Stimulated activated naive CD8-positive, alpha-beta T cell treated with anti-CD3 and anti-CD28 coated beads, Interleukin-15, amount 100 ng/mL, for 72 hours (primary cell): ENCODE data around the gene PTPRN2.

Experiments
- ATAC-seq: fragments of 150-1000 bp; cut with Tn5 transposase; 2 replicates; pipeline ENCODE4 v1.10.0; 2021; ENCODE audit warnings: mild to moderate bottlenecking, moderate library complexity
- DNase-seq, 2 donors: peaks; one replicate each; pipeline ENCODE4 v3.0.0; 2021 to 2022
- H3K27ac Mint-ChIP-seq, 2 donors: one replicate each; pipeline ENCODE4 v1.8.0; 2022; ENCODE audit warnings: mild to moderate bottlenecking in 2 of 2, mixed read lengths in 2 of 2, moderate library complexity in 2 of 2
- H3K27me3 Mint-ChIP-seq: one replicate; pipeline ENCODE4 v1.8.0; 2022; ENCODE audit warnings: mixed read lengths
- H3K4me1 Mint-ChIP-seq: one replicate; pipeline ENCODE4 v1.8.0; 2022; ENCODE audit warnings: mild to moderate bottlenecking, mixed read lengths
- H3K4me3 Mint-ChIP-seq, 2 donors: one replicate each; pipeline ENCODE4 v1.8.0; 2022; ENCODE audit warnings: mild to moderate bottlenecking in 2 of 2, mixed read lengths in 2 of 2, moderate library complexity in 1 of 2
- H3K9me3 Mint-ChIP-seq, 2 donors: one replicate each; pipeline ENCODE4 v1.8.0; 2022; ENCODE audit warnings: mixed read lengths in 2 of 2

The PTPRN2 gene

GRCh38 chr7:157585113-157585861 lies 1002.3 kb downstream of the PTPRN2 start:
- Mint-ChIP-seq H3K4me3 (peak overlapping the region; percentile 82 to 85), H3K9me3 (peaks cover 0 to 6% of the 10 kb centered on the region in 2 donors), H3K27me3 (peaks cover 67% of the 10 kb centered on the region), H3K27ac (peak overlapping the region in 1 of 2 donors; percentile 93), H3K4me1 (peaks cover 14% of the 10 kb centered on the region)
- peak; percentile 52 for ATAC-seq
- DNase-seq: no peak

GRCh38 chr7:157584420-157584819 lies 1003.2 kb downstream of the PTPRN2 start:
- no peak for ATAC-seq
- DNase-seq: no peak
- H3K4me1 Mint-ChIP-seq: peaks cover 14% of the 10 kb centered on the region
- H3K4me3 Mint-ChIP-seq: no peak overlapping the region
- H3K27ac Mint-ChIP-seq: no peak overlapping the region
- H3K9me3 Mint-ChIP-seq: peaks cover 0 to 6% of the 10 kb centered on the region in 2 donors
- peaks cover 60% of the 10 kb centered on the region for H3K27me3 Mint-ChIP-seq

DNA sequence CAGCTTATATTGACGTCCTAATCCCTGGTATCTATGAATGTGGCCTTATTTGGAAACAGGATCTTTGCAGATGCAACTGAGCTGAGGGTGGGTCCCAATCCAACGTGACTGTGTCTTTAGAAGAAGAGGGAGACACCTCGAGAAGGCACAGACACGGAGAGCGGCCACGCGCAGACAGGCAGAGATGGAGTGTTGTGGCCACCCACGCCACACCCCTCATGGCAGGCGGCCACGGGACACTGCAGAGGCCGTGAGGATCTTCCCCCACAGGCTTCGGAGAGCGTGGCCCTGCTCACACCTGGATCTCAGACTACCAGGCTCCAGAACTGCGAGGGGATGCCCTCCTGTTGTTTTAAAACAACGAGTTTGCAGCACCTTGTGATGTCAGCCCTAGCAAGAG lies 1005.9 kb downstream of the PTPRN2 start:
- Mint-ChIP-seq H3K27ac (no peak overlapping the region), H3K9me3 (peaks cover 0 to 6% of the 10 kb centered on the region in 2 donors), H3K4me1 (peaks cover 19% of the 10 kb centered on the region), H3K27me3 (peaks cover 50% of the 10 kb centered on the region), H3K4me3 (no peak overlapping the region)
- ATAC-seq (no peak), DNase-seq (no peak)

DNA sequence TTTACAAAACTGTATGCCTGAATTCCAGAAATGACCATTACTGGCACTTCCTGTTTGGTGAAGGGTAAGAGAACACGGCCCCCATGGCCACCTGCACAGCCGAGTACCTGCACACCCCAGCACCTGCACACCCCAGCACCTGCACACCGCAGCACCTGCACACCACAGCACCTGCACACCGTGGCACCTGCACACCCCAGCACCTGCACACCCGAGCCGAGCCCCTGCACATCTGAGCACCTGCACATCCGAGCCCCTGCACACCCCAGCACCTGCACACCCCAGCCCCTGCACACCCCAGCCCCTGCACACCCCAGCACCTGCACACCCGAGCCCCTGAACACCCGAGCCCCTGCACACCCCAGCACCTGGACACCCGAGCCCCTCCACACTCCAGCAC lies 1007.3 kb downstream of the PTPRN2 start:
- Mint-ChIP-seq H3K27ac (no peak overlapping the region), H3K4me1 (peaks cover 28% of the 10 kb centered on the region), H3K27me3 (peaks cover 36% of the 10 kb centered on the region), H3K4me3 (no peak overlapping the region), H3K9me3 (peaks cover 0 to 2% of the 10 kb centered on the region in 2 donors)
- no peak for ATAC-seq
- no peak for DNase-seq

GRCh38 chr7:157579425-157579824 lies 1008.2 kb downstream of the PTPRN2 start:
- H3K9me3 Mint-ChIP-seq: no peaks in the 10 kb centered on the region
- no peak overlapping the region for H3K27ac Mint-ChIP-seq
- peaks cover 24% of the 10 kb centered on the region for H3K4me1 Mint-ChIP-seq
- no peak for ATAC-seq
- H3K4me3 Mint-ChIP-seq: no peak overlapping the region
- DNase-seq: no peak
- peaks cover 27% of the 10 kb centered on the region for H3K27me3 Mint-ChIP-seq

- no peak for DNase-seq
- no peak overlapping the region for H3K4me3 Mint-ChIP-seq
- H3K27me3 Mint-ChIP-seq: peaks cover 17% of the 10 kb centered on the region
- no peak overlapping the region for H3K27ac Mint-ChIP-seq
- H3K4me1 Mint-ChIP-seq: peaks cover 38% of the 10 kb centered on the region
- ATAC-seq: no peak
- no peaks in the 10 kb centered on the region for H3K9me3 Mint-ChIP-seq
Observed at GRCh38 chr7:157577796-157578339, 1009.8 kb downstream of the PTPRN2 start.

GRCh38 chr7:157577061-157577460 lies 1010.6 kb downstream of the PTPRN2 start:
- Mint-ChIP-seq H3K9me3 (no peaks in the 10 kb centered on the region), H3K27me3 (peaks cover 18% of the 10 kb centered on the region), H3K27ac (peak overlapping the region in 1 of 2 donors; percentile 96), H3K4me3 (peak overlapping the region; percentile 90 to 93), H3K4me1 (peaks cover 44% of the 10 kb centered on the region)
- ATAC-seq: no peak
- DNase-seq: no peak

GRCh38 chr7:157576415-157576814 lies 1011.2 kb downstream of the PTPRN2 start:
- Mint-ChIP-seq H3K4me3 (peak overlapping the region; percentile 90 to 93), H3K27me3 (peaks cover 12% of the 10 kb centered on the region), H3K27ac (peak overlapping the region; percentile 93 to 96), H3K9me3 (no peaks in the 10 kb centered on the region), H3K4me1 (peaks cover 44% of the 10 kb centered on the region)
- ATAC-seq: peak; percentile 93
- peak; percentile 42 to 76 for DNase-seq

- H3K4me1 Mint-ChIP-seq: peaks cover 44% of the 10 kb centered on the region
- DNase-seq (no peak), ATAC-seq (no peak)
- peak overlapping the region in 1 of 2 donors; percentile 96 for H3K27ac Mint-ChIP-seq
- H3K27me3 Mint-ChIP-seq: peaks cover 7% of the 10 kb centered on the region
- H3K9me3 Mint-ChIP-seq: no peaks in the 10 kb centered on the region
- H3K4me3 Mint-ChIP-seq: peak overlapping the region; percentile 90 to 93
Observed at GRCh38 chr7:157575777-157576176, 1011.8 kb downstream of the PTPRN2 start.

DNA sequence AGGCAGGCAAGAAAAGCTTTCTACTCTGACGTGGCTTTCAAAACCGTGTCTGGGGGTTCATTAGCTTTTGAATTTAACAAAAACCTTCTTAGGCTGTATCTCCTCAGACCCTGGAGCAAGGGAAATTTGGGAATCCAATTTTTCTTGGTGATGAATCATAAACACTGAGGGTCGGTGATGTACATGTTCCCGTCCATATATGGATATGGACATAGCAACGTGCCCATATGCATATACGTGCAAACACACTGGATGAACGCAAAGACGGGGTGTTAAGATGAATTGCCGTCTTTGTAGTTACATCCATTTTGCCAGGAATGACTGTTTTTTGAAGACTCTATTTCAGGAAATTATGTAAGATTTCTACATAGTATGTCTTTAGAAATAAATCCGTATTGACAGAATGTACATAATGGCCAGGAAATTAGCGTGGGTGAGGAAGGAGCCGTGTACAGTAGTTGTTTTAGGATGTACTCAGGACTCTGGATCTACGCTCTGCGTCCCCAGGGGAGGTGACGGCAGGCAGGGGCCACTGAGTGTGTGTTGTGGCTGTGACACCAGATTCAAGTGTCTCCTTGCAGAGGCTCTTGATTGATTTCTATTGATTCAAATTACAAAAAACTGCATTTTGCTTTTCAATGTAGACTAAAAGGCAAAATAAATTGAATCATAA lies 1012.6 kb downstream of the PTPRN2 start:
- no peak for ATAC-seq
- peaks cover 7% of the 10 kb centered on the region for H3K27me3 Mint-ChIP-seq
- DNase-seq: no peak
- no peak overlapping the region for H3K27ac Mint-ChIP-seq
- peaks cover 51% of the 10 kb centered on the region for H3K4me1 Mint-ChIP-seq
- H3K4me3 Mint-ChIP-seq: no peak overlapping the region
- H3K9me3 Mint-ChIP-seq: no peaks in the 10 kb centered on the region

DNA sequence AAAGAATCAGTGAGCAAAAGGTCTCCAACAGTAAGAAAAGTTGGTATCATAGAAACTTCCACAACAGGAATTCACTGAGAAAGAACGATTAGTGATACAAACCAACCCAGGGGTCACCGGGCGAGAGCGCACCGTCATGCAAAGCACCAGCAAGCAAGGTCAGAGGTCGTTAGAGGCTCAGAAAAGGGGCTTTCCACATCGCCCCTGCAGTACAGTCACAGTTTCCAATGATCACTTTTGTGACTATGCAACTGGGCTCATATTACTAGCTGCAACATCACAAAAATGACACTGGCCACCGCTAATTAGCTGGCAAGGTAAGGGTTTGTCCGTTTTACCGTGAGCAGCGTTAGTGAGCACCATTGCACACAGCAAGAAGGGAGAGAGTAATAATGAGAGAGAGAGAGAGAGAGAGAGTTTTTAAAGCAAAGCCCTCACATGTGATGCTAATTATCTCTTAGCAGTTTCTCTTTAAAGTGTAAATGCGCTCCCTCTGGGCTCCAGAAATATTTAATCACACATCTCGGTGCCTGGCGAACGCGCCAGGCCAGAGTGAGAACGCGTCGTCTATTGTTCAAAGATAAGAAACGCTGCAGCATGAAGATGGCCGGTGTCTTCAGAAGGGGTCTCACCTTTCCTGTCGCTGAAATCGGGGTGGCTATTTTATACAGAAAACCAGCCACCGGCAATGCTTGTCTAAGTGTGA lies 1013.4 kb downstream of the PTPRN2 start:
- no peak for DNase-seq
- ATAC-seq: no peak
- Mint-ChIP-seq H3K27ac (no peak overlapping the region), H3K4me1 (peaks cover 58% of the 10 kb centered on the region), H3K4me3 (no peak overlapping the region), H3K27me3 (peaks cover 7% of the 10 kb centered on the region), H3K9me3 (no peaks in the 10 kb centered on the region)

DNA sequence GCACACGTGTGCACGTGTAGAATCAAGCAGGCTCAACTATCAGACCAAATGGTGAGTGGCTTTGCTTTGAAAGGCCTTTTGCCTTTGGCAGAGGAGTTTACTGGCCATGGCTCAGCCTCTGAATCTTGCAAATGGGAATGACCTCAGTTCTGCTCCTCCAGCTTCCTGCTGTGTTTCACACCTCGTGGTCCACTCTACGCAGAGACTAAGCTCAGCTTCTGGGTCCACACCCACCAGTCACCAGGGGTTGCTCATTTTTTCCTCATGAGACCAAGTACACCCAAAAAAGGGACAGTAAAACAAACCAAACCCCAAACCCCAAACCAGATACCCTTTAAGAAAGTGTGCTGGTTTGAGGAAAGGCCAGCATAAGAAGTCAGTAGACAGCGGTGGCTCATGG lies 1014.4 kb downstream of the PTPRN2 start:
- ATAC-seq (no peak), DNase-seq (peak in 1 of 2 donors; percentile 22)
- H3K27ac Mint-ChIP-seq: no peak overlapping the region
- peaks cover 7% of the 10 kb centered on the region for H3K27me3 Mint-ChIP-seq
- peaks cover 68% of the 10 kb centered on the region for H3K4me1 Mint-ChIP-seq
- no peaks in the 10 kb centered on the region for H3K9me3 Mint-ChIP-seq
- H3K4me3 Mint-ChIP-seq: no peak overlapping the region

- peaks cover 74% of the 10 kb centered on the region for H3K4me1 Mint-ChIP-seq
- no peak overlapping the region for H3K27ac Mint-ChIP-seq
- DNase-seq: no peak
Observed at GRCh38 chr7:157572622-157573021, 1015.0 kb downstream of the PTPRN2 start.

DNA sequence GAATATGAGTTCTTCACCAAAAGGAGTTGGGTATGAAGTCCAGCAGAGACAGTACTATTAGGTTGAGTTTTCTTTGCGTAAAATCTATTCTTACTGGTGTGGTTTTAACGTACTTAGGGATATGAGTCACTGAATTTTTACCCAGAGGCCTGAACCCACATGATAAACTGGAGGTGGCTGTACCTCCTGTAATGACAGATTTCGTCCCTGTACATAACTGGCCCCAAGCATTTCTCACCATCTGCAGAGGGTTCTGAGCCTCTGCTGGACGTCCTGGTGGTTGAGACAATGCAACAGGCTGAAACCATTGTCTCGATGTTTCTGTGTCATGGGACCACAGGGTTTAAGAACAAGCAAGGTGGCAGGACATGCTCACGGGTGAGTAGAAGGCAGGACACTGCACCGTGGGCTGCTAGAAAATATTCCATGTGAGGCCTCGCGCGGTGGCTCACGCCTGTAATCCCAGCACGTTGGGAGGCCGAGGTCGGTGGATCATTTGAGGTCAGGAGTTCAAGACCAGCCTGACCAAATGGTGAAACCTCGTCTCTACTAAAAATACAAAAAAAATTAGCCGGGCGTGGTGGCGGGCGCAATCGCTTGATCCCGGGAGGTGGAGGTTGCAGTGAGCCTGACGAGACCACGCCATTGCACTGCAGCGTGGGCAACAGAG lies 1017.0 kb downstream of the PTPRN2 start:
- Mint-ChIP-seq H3K4me3 (no peak overlapping the region), H3K27me3 (peaks cover 18% of the 10 kb centered on the region), H3K9me3 (no peaks in the 10 kb centered on the region), H3K4me1 (peaks cover 61% of the 10 kb centered on the region), H3K27ac (no peak overlapping the region)
- ATAC-seq: peak; percentile 64
- peak; percentile 3 to 22 for DNase-seq

More at GRCh38 chr7:157572622-157573021, 1015.0 kb downstream of the PTPRN2 start:
- ATAC-seq: no peak
- H3K27me3 Mint-ChIP-seq: peaks cover 7% of the 10 kb centered on the region
- no peak overlapping the region for H3K4me3 Mint-ChIP-seq
- no peaks in the 10 kb centered on the region for H3K9me3 Mint-ChIP-seq

- peak overlapping the region in 1 of 2 donors; percentile 22 for H3K27ac Mint-ChIP-seq
- peaks cover 55% of the 10 kb centered on the region for H3K4me1 Mint-ChIP-seq
- H3K9me3 Mint-ChIP-seq: no peaks in the 10 kb centered on the region
- no peak for DNase-seq
- peaks cover 18% of the 10 kb centered on the region for H3K27me3 Mint-ChIP-seq
- ATAC-seq: no peak
- no peak overlapping the region for H3K4me3 Mint-ChIP-seq
Observed at GRCh38 chr7:157569967-157570366, 1017.7 kb downstream of the PTPRN2 start.
